NCI-H510A (cell line): ENCODE measurements around the gene LHX5.

ENCODE experiments used
- DNase-seq: peaks from one replicate; lab custom pipeline; 2025; lab: John Stamatoyannopoulos, UW

LHX5 gene

DNA sequence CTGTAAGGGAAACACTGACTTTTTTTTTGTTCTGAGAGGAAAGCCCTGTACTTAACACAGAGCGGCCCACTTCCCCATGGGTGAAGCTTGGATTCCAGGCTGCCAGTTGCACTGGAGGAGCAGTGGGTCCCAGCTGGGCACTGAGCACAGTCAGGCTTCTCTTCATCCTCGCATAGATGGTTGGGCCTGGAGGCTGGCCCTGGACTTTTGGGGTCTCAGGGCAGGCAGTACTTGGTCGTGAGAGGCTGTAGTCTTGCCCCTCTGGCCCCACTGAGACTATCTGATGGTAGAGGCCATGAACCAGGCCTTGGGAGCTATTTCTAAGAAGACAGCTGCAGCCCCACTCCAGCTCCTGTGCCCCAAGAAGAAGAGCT lies 6.2 kb upstream of the LHX5 start:
- DNase-seq = no peak

- DNase-seq = no peak
These were observed 5.6 kb upstream of the LHX5 start for GRCh38 chr12:113477171-113477841.

- DNase-seq = no peak
These were observed 4.7 kb upstream of the LHX5 start for GRCh38 chr12:113476176-113476986.

- no peak for DNase-seq
These were observed 3.9 kb upstream of the LHX5 start for GRCh38 chr12:113475451-113476175.

- no peak for DNase-seq
These were observed 3.2 kb upstream of the LHX5 start for GRCh38 chr12:113474635-113475436.

GRCh38 chr12:113473942-113474341 lies 2.3 kb upstream of the LHX5 start:
- DNase-seq = no peak

DNA sequence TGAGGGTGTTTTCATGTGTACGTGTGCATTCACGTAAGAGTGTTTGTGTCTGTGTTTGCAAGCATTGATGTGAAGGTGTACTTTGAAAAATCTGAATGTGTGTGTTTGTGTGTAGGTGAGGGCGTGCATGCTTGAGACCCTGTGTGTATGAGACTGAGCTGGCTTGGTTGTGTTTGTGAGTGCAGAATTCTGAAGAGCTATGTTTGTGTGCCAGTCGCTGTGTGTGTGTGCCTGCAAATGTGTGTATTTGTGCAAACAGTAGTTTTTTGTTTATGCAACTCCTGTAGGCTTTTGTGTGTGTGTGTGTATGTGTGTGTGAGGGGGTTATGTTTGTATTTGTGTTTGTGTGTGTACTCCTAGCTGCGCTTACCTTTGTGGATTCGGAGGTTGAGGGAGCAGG lies 1.7 kb upstream of the LHX5 start:
- no peak for DNase-seq

GRCh38 chr12:113472191-113473121 lies 785 bp upstream of the LHX5 start:
- DNase-seq = no peak

DNA sequence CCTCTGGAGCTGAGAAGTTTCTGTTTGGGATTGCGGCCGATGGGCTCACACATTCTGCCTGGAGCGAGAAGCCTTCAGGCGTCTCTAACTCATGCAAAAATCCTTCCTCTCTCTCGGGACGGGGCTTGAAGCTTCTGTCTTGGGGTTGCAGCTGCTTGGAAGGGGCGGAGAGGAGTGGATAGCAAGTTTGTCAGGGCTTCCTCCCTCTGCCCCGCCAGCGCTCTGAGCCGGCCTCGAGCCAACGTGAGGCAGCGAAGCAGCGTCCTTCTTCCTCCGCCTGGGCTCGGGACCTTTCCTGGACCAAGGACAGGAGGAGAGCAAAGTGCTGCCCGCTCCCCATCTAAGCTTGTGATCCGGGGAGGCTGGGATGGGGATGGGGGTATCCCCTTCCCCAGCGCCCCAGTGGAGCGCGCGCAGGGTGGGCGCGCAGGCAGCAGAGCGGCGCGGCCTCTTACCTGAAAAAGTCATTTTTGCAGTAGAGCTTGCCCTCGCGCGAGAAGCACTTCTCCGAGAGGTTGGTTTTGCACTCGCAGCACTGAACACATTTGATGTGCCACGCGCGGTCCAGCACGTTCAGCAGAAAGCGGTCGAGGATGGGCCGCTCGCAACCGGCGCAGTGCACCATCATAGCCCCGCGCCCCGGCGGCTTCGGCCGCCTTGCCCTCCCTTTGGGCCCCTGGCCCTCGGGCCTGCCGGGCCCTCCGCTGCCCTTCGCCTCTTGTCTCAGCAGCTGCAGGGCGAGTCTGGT lies 626 bp downstream of the LHX5 start:
- no peak for DNase-seq

DNA sequence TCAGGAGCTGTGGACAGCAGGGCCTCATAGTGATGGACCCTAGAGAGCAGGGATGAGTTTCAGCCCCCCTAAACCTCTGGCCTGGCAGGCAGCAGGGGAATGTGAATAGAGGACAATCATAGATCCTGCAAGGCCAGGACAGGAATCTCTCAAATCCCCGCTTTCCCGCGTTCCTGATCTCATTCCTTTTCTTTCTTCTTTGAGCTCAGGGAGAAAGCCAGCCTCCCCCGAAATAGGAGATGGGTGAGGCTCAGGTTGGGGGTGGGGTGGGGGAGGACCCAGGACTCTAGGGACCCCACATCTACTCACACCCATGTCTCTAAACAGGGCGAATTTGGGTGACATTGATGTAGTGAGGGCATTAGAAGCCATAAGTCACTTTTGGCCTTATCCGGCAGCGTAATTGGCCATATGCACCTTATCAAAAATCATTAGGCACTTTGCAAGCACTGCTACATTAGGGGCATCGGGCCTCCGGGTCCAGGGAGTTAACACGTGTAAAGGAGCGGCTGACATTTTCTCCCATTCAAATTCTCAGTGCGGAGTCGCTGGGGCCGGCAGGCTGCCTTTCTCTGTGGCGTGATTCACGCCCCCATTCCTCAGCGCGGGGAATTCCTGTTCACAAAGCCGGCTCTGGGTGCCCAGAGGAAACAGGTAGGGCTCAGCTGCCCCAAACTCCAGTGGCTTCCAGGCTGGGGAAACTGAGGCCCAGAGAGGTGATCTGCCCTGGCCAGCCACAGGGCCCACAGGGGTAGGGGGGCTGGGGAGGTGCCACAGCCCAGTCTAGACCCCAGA lies 1.5 kb downstream of the LHX5 start:
- no peak for DNase-seq

GRCh38 chr12:113469224-113469948 lies 2.3 kb downstream of the LHX5 start:
- DNase-seq = no peak

GRCh38 chr12:113468365-113469223 lies 3.1 kb downstream of the LHX5 start:
- peak; percentile 29 for DNase-seq

DNA sequence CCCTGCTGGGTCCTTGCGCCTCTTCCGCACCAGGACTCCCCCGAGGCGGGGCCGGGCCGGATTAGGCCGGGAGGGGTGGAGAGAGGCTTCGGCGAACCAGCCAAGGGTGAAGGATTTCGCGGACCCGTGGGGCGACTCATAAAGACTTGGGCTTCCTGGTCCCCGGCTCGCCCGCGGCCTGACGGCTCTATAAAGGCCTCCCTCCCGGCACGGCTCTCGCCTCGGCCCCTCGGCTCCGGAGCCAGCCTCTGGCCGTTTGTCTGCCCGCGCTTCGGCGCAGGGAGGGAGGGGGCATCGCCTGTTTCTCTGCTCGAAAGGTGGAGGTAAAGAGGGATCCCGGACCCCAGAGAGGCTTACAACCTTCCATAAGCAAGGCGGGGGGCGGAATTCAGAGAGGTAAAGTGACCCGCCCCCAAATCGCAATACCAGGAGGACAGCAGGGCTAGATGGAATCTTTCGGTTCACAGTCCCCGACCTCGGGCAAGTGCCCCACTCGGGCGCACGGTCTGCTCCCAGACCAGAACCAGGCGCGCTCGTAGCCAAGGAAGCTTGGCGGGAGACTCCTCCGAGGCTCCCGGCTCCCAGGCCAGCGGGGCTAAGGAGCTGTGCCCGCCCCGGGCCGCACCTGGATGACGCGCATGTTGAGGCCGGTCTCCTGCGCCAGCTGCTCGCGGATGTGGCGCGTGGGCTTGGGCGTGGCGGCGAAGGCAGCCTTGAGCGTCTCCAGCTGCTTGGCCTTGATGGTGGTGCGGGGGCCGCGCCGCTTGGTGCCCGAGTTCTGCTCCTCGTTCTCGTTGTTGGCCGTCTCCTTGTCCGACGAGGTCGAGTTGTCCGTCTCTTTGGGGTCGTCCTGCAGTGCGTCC lies 3.9 kb downstream of the LHX5 start:
- DNase-seq = peak; percentile 22

DNA sequence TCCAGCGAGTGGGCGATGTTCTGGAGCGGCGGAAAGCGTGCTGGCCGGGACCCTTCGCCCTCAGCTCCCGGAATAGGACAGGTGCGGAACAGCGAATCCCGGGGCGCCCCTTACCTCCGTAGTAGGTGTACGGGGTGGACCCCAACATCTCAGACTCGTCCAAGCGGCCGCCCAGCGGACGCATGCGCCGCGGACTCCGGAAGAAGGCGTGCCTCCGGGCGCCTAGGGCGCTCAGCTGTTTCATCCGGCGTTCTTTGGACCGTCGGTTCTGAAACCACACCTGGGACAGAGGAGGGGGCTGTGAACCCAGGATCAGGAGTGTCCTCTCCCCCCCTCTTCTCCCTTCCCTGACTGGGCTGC lies 4.5 kb downstream of the LHX5 start:
- no peak for DNase-seq

DNA sequence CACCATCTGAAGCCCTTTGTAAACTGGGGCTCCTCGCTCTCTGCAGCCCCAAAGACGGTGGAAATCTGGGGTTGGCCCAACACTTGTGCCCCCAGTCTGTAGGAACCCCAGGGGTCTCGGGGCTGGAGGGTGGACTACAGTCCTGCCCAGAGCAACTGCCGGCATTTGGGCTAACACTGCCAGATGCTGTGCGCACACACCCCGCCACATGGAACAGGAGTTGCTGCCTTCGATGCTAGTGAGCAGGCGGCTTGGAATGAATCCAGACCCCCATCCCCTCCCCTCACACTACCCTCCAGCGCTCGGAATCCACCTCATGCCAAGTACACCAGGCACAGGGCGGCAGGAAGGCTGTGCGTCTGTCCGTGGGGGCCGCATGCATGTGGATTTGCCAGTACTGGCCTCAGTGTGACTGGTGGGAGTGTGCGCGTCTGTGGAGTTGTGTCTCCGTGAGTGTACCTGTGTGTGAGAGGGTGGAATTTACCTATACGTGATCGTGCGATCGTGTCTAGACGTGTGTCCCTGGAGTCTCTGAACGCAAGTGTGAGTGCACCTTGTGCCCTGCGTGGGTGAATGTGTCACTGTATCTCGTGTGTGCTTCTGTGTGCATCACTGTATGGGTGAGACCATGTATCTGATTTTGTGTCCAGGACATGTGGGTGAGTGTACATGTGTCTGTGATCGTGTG lies 5.1 kb downstream of the LHX5 start:
- no peak for DNase-seq

DNA sequence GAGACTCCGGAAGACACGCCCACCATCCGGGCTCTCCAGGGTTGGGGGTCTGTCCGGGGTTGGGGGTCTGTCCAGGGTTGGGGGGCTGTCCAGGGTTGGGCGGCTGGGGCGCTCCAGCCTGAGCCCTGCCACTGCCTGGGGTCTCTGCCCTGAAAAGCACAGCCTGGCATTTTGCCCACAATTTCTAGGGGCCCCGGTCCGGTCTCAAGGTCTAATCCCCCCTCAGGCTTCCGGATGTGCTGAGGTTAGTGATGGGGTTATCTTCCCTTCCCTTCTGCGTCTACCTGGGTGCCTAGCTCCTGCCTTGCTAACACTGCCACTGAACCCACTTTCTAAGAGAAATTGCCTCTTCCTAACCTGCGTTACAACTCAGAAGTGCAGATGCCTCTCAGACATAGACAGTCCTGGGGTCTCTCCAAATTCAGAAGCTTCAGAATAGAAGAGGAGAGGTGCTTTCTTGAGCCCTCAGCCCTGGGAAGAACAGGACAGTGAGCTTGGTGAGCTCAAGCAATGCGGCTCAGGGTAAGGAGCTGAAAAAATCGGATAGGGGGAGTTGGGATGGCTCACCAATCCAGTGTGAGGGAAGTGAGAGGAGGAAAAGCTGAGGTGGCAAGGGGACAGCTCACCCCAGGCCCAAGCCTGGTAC lies 5.7 kb downstream of the LHX5 start:
- DNase-seq = no peak
